ENCODE data around the gene SAMMSON. TPM values are rescaled to one million over a fixed set of nuclear protein-coding genes. Genes with fewer than 3 reads are reported as not detected.

The SAMMSON gene
- total and polyA plus RNA-seq, 2 of the 4 experiments (the other 2 are of a cell fraction): not detected

DNA sequence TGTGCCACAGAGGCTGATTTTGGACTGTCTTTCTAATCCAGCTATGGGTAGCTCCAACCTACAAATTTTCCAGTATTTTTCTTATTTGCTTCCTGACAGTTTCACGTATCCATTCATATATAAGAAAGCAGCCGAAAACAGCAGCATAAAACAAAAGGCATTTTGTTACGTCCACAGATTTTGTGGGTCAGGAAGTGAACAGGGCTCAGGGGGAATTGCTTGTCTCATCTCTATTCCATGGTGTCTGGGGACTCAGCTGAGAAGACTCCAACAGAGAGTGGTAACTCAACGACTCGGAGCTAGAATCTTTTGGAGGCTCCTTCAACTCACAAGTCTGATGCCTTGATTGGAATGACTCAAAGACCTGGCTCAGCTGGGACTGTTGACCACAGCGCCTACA is 11.7 kb upstream of the SAMMSON start:
- BruUV-seq (replicated peaks): no TSS peak
- H4K5ac ChIP-seq (ENCODE audit: low read depth, low read length): no peak overlapping the region
- no peak overlapping the region for H3K27ac ChIP-seq (ENCODE audit: insufficient read depth, low read length)
- H3K56ac ChIP-seq (ENCODE audit: extremely low read depth, insufficient read depth, low read length): no peak overlapping the region
- H3K4me3 ChIP-seq (ENCODE audit: insufficient read depth, low read depth, low read length): no peak overlapping the region
- TF ChIP-seq MXI1 (IDR thresholded peaks at IDR 0.05; ENCODE audit: borderline replicate concordance, low read depth, low read length) (no peak), FOS (IDR thresholded peaks at IDR 0.05; ENCODE audit: low read depth, low read length) (no peak), RCOR1 (IDR thresholded peaks at IDR 0.05; ENCODE audit: insufficient replicate concordance, low read length) (no peak), CEBPB (IDR thresholded peaks at IDR 0.05; ENCODE audit: low read depth, low read length) (no peak), MAFK (IDR thresholded peaks at IDR 0.05; ENCODE audit: low read depth, low read length) (no peak), MAZ (IDR thresholded peaks at IDR 0.05; ENCODE audit: borderline replicate concordance, low read depth, low read length) (no peak), CHD1 (IDR thresholded peaks at IDR 0.05; ENCODE audit: low read depth, low read length) (no peak), SMC3 (IDR thresholded peaks at IDR 0.05; ENCODE audit: low read depth, low read length) (no peak), NFE2L2 (IDR thresholded peaks at IDR 0.05; ENCODE audit: low read depth, low read length) (no peak), BHLHE40 (IDR thresholded peaks at IDR 0.05; ENCODE audit: low read depth, low read length) (no peak), POLR2A (IDR thresholded peaks at IDR 0.05; ENCODE audit: low read depth, low read length) (no peak), RFX5 (IDR thresholded peaks at IDR 0.05; ENCODE audit: low read depth, low read length) (no peak), RAD21 (IDR thresholded peaks at IDR 0.05; ENCODE audit: low read length) (no peak)
- TF ChIP-seq, protein P1, sequence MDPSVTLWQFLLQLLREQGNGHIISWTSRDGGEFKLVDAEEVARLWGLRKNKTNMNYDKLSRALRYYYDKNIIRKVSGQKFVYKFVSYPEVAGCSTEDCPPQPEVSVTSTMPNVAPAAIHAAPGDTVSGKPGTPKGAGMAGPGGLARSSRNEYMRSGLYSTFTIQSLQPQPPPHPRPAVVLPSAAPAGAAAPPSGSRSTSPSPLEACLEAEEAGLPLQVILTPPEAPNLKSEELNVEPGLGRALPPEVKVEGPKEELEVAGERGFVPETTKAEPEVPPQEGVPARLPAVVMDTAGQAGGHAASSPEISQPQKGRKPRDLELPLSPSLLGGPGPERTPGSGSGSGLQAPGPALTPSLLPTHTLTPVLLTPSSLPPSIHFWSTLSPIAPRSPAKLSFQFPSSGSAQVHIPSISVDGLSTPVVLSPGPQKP (IDR thresholded peaks at IDR 0.05; ENCODE audit: borderline replicate concordance, low read depth, low read length): no peak
- TF ChIP-seq, protein P2, sequence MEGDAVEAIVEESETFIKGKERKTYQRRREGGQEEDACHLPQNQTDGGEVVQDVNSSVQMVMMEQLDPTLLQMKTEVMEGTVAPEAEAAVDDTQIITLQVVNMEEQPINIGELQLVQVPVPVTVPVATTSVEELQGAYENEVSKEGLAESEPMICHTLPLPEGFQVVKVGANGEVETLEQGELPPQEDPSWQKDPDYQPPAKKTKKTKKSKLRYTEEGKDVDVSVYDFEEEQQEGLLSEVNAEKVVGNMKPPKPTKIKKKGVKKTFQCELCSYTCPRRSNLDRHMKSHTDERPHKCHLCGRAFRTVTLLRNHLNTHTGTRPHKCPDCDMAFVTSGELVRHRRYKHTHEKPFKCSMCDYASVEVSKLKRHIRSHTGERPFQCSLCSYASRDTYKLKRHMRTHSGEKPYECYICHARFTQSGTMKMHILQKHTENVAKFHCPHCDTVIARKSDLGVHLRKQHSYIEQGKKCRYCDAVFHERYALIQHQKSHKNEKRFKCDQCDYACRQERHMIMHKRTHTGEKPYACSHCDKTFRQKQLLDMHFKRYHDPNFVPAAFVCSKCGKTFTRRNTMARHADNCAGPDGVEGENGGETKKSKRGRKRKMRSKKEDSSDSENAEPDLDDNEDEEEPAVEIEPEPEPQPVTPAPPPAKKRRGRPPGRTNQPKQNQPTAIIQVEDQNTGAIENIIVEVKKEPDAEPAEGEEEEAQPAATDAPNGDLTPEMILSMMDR (conservative IDR thresholded peaks at IDR 0.05; ENCODE audit: low read depth, low read length): no peak
- TF ChIP-seq, protein P3, sequence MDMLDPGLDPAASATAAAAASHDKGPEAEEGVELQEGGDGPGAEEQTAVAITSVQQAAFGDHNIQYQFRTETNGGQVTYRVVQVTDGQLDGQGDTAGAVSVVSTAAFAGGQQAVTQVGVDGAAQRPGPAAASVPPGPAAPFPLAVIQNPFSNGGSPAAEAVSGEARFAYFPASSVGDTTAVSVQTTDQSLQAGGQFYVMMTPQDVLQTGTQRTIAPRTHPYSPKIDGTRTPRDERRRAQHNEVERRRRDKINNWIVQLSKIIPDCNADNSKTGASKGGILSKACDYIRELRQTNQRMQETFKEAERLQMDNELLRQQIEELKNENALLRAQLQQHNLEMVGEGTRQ (IDR thresholded peaks at IDR 0.05; ENCODE audit: low read depth, low read length): no peak
- H3K9me3 ChIP-seq (ENCODE audit: control insufficient read depth, insufficient read depth, low read length): no peaks in the 10 kb centered on the region
- no peak overlapping the region for H3K23ac ChIP-seq (ENCODE audit: low read depth, low read length)
- H4K20me1 ChIP-seq (ENCODE audit: insufficient read depth, low read length): no peaks in the 10 kb centered on the region
- no peak overlapping the region for H2BK15ac ChIP-seq (ENCODE audit: low read depth, low read length)
- no peaks in the 10 kb centered on the region for H3K36me3 ChIP-seq (ENCODE audit: control insufficient read depth, insufficient read depth, low read length)
- H3K18ac ChIP-seq (ENCODE audit: low read depth, low read length): no peak overlapping the region
- no peak overlapping the region for H2AK9ac ChIP-seq (replicated peaks; ENCODE audit: low read depth, low read length, poor library complexity)
- no peak overlapping the region for H3K4me2 ChIP-seq (ENCODE audit: low read depth, low read length)
- H3K79me1 ChIP-seq (ENCODE audit: low read depth in 1 of 2, low read length in 2 of 2): no peaks in the 10 kb centered on the region
- peaks cover 7% of the 10 kb centered on the region for H3K27me3 ChIP-seq (ENCODE audit: control insufficient read depth, insufficient read depth, low read length)
- intact Hi-C loops (cut with micrococcal nuclease) (no loop called here), dilution Hi-C loops (cut with HindIII; ENCODE audit: low sequenced_read_pairs, unreplicated experiment) (no loop called here), in situ Hi-C loops (cut with MboI; ENCODE audit: low sequenced_read_pairs) (no loop called here)
- H2BK20ac ChIP-seq (ENCODE audit: low read depth, low read length): no peak overlapping the region
- no CpG with 5 or more reads among the region's 6 CpGs for WGBS, 2 experiments (ENCODE audit: extremely low coverage in 2 of 2, insufficient read length in 1 of 2)
- DNase-seq (no peak), ATAC-seq (ENCODE audit: low read depth) (no peak)
- H2BK120ac ChIP-seq (ENCODE audit: low read depth, low read length): no peak overlapping the region
- ChIA-PET POLR2A (ENCODE audit: unreplicated experiment) (no interaction called here), CTCF (no interaction called here)
- no peak overlapping the region for H3K9ac ChIP-seq (ENCODE audit: low read depth, low read length)
- no peak overlapping the region for H3K14ac ChIP-seq (replicated peaks; ENCODE audit: low read depth, low read length)
- no peak overlapping the region for H3K4ac ChIP-seq (ENCODE audit: low read depth, low read length)
- H2AK5ac ChIP-seq (ENCODE audit: low read depth, low read length): no peak overlapping the region
- H2BK5ac ChIP-seq (ENCODE audit: low read depth, low read length, poor library complexity, severe bottlenecking): no peak overlapping the region
- H3K9me1 ChIP-seq (ENCODE audit: insufficient read depth, low read length): no peaks in the 10 kb centered on the region
- no peak overlapping the region for H2AFZ ChIP-seq (replicated peaks; ENCODE audit: low read length, poor library complexity)
- H4K8ac ChIP-seq (ENCODE audit: low read depth in 2 of 2, low read length in 2 of 2): no peak overlapping the region
- H4K91ac ChIP-seq (ENCODE audit: insufficient read depth, low read depth, low read length): no peak overlapping the region
- H3K4me1 ChIP-seq (ENCODE audit: control insufficient read depth, insufficient read depth, low read length): no peaks in the 10 kb centered on the region
